Measurements from ENCODE around the gene AXIN2. TPM values are rescaled to one million over a fixed set of nuclear protein-coding genes. Genes with fewer than 3 reads are reported as not detected.
"Not testable (repeated sequence)": the region's sequence is repeated elsewhere in the genome, so short reads cannot be mapped to it uniquely, and the experiment has no call there.

Gene AXIN2
- total RNA-seq, 1 experiment from 2014 or later: 168 TPM

GRCh38 chr17:65509032-65509431 lies 52.4 kb downstream of the AXIN2 start:
- Mint-ChIP-seq H3K36me3 (ENCODE audit: insufficient read depth, unreplicated experiment) (no peaks in the 10 kb centered on the region), H3K27ac (ENCODE audit: unreplicated experiment) (no peak overlapping the region), H3K4me3 (ENCODE audit: unreplicated experiment) (no peak overlapping the region), H3K27me3 (ENCODE audit: insufficient read depth, unreplicated experiment) (no peaks in the 10 kb centered on the region), H3K9me3 (ENCODE audit: unreplicated experiment) (peaks cover 14% of the 10 kb centered on the region), H3K4me1 (ENCODE audit: low read depth, unreplicated experiment) (no peaks in the 10 kb centered on the region)
- Histone ChIP-seq H3K4me1 (no peaks in the 10 kb centered on the region; the same call in 1 of the 2 replicates), H3K27me3 (replicated peaks; ENCODE audit: control insufficient read depth, insufficient read depth, low read length) (no peaks in the 10 kb centered on the region), H3K4me3 (ENCODE audit: low read depth, low read length) (no peak overlapping the region), H3K36me3 (ENCODE audit: control insufficient read depth, insufficient read depth, low read length) (no peaks in the 10 kb centered on the region), H3K9me3 (peaks cover 4% of the 10 kb centered on the region; the same call in 1 of the 2 replicates)
- no peak for DNase-seq
- ChIA-PET CTCF (no interaction called here), POLR2A (no interaction called here)
- intact Hi-C loops (cut with micrococcal nuclease; ENCODE audit: unreplicated experiment): no loop called here
- TF ChIP-seq CTCF (IDR thresholded peaks at IDR 0.05; ENCODE audit: insufficient read depth in 1 of 2, low read depth in 1 of 2, low read length in 1 of 2, severe bottlenecking in 1 of 2, unreplicated experiment in 1 of 2): no peak
- BruUV-seq (replicated peaks): no TSS peak

- peaks cover 23% of the 10 kb centered on the region for H3K9me3 Mint-ChIP-seq (ENCODE audit: unreplicated experiment)
- H3K36me3 Mint-ChIP-seq (ENCODE audit: insufficient read depth, unreplicated experiment); H3K36me3 ChIP-seq (ENCODE audit: control insufficient read depth, insufficient read depth, low read length); POLR2A ChIA-PET; H3K27ac Mint-ChIP-seq (ENCODE audit: unreplicated experiment); H3K4me3 Mint-ChIP-seq (ENCODE audit: unreplicated experiment); H3K4me1 Mint-ChIP-seq (ENCODE audit: low read depth, unreplicated experiment); H3K9me3 ChIP-seq; H3K27me3 ChIP-seq (replicated peaks; ENCODE audit: control insufficient read depth, insufficient read depth, low read length); CTCF ChIA-PET; BruUV-seq (replicated peaks); intact Hi-C loops (cut with micrococcal nuclease; ENCODE audit: unreplicated experiment); H3K4me3 ChIP-seq (ENCODE audit: low read depth, low read length); H3K27me3 Mint-ChIP-seq (ENCODE audit: insufficient read depth, unreplicated experiment); H3K4me1 ChIP-seq; DNase-seq: not testable (repeated sequence)
Measured at GRCh38 chr17:65504673-65505072, 56.8 kb downstream of the AXIN2 start.

GRCh38 chr17:65504141-65504540 lies 57.3 kb downstream of the AXIN2 start:
- no peaks in the 10 kb centered on the region for H3K4me1 Mint-ChIP-seq (ENCODE audit: low read depth, unreplicated experiment)
- no peaks in the 10 kb centered on the region for H3K36me3 ChIP-seq (ENCODE audit: control insufficient read depth, insufficient read depth, low read length)
- H3K27me3 Mint-ChIP-seq (ENCODE audit: insufficient read depth, unreplicated experiment): no peaks in the 10 kb centered on the region
- intact Hi-C loops (cut with micrococcal nuclease; ENCODE audit: unreplicated experiment): no loop called here
- H3K4me3 Mint-ChIP-seq (ENCODE audit: unreplicated experiment): no peak overlapping the region
- H3K36me3 Mint-ChIP-seq (ENCODE audit: insufficient read depth, unreplicated experiment): no peaks in the 10 kb centered on the region
- peaks cover 4% of the 10 kb centered on the region; the same call in 1 of the 2 replicates for H3K9me3 ChIP-seq
- POLR2A ChIA-PET: no interaction called here
- no peaks in the 10 kb centered on the region for H3K27me3 ChIP-seq (replicated peaks; ENCODE audit: control insufficient read depth, insufficient read depth, low read length)
- no peak overlapping the region for H3K4me3 ChIP-seq (ENCODE audit: low read depth, low read length)
- CTCF ChIA-PET: no interaction called here
- H3K9me3 Mint-ChIP-seq (ENCODE audit: unreplicated experiment): peaks cover 25% of the 10 kb centered on the region
- no TSS peak for BruUV-seq (replicated peaks)
- no peak for TF ChIP-seq CTCF (IDR thresholded peaks at IDR 0.05; ENCODE audit: insufficient read depth in 1 of 2, low read depth in 1 of 2, low read length in 1 of 2, severe bottlenecking in 1 of 2, unreplicated experiment in 1 of 2)
- H3K27ac Mint-ChIP-seq (ENCODE audit: unreplicated experiment): no peak overlapping the region
- H3K4me1 ChIP-seq: no peaks in the 10 kb centered on the region
- no peak for DNase-seq

- Mint-ChIP-seq H3K27ac (ENCODE audit: unreplicated experiment) (no peak overlapping the region), H3K4me3 (ENCODE audit: unreplicated experiment) (no peak overlapping the region), H3K4me1 (ENCODE audit: low read depth, unreplicated experiment) (no peaks in the 10 kb centered on the region), H3K9me3 (ENCODE audit: unreplicated experiment) (peaks cover 25% of the 10 kb centered on the region), H3K36me3 (ENCODE audit: insufficient read depth, unreplicated experiment) (no peaks in the 10 kb centered on the region), H3K27me3 (ENCODE audit: insufficient read depth, unreplicated experiment) (no peaks in the 10 kb centered on the region)
- no TSS peak for BruUV-seq (replicated peaks)
- ChIA-PET POLR2A (no interaction called here), CTCF (no interaction called here)
- no peaks in the 10 kb centered on the region for H3K4me1 ChIP-seq
- no peak for TF ChIP-seq CTCF (IDR thresholded peaks at IDR 0.05; ENCODE audit: insufficient read depth in 1 of 2, low read depth in 1 of 2, low read length in 1 of 2, severe bottlenecking in 1 of 2, unreplicated experiment in 1 of 2)
- no peaks in the 10 kb centered on the region for H3K27me3 ChIP-seq (replicated peaks; ENCODE audit: control insufficient read depth, insufficient read depth, low read length)
- H3K36me3 ChIP-seq (ENCODE audit: control insufficient read depth, insufficient read depth, low read length): no peaks in the 10 kb centered on the region
- no peak overlapping the region for H3K4me3 ChIP-seq (ENCODE audit: low read depth, low read length)
- DNase-seq: no peak
- intact Hi-C loops (cut with micrococcal nuclease; ENCODE audit: unreplicated experiment): no loop called here
- H3K9me3 ChIP-seq: peaks cover 4% of the 10 kb centered on the region; the same call in 1 of the 2 replicates
Measured at GRCh38 chr17:65503557-65503956, 57.9 kb downstream of the AXIN2 start.
